Suprapubic skin (tissue), 4 donors: Measurements from ENCODE around the gene APMAP. TPM values are rescaled to one million over a fixed set of nuclear protein-coding genes. Genes with fewer than 3 reads are reported as not detected.

Source experiments
- DNase-seq, 2 donors: peaks; one replicate each; pipeline ENCODE4 v3.0.0-alpha.2; 2019; ENCODE audit warnings: low spot score in 2 of 2
- H3K27ac ChIP-seq: fragments of 200-600 bp; sonication (generic); one replicate; pipeline ENCODE4 v1.5.1; 2019
- H3K27me3 ChIP-seq: fragments of 200-600 bp; sonication (generic); one replicate; pipeline ENCODE4 v1.5.1; 2019
- H3K36me3 ChIP-seq: fragments of 200-600 bp; sonication (generic); one replicate; pipeline ENCODE4 v1.5.1; 2019
- H3K4me1 ChIP-seq: fragments of 200-600 bp; sonication (generic); one replicate; pipeline ENCODE4 v1.5.1; 2019
- H3K4me3 ChIP-seq: fragments of 200-600 bp; sonication (generic); one replicate; pipeline ENCODE4 v1.5.1; 2019; ENCODE audit warnings: mild to moderate bottlenecking
- H3K9me3 ChIP-seq: fragments of 200-600 bp; sonication (generic); one replicate; pipeline ENCODE4 v1.5.1; 2019
- CTCF ChIP-seq, 2 donors: fragments of 200-600 bp in 1 of 2; fragments of 450-650 bp in 1 of 2; sonication (generic) in 1 of 2; IDR thresholded peaks; one replicate each; pipeline ENCODE4 v1.5.1; 2016 to 2019; ENCODE audit warnings: antibody characterized with exemption in 2 of 2, mild to moderate bottlenecking in 1 of 2, moderate library complexity in 1 of 2
- EP300 ChIP-seq: sonication (generic); formaldehyde crosslinking; IDR thresholded peaks from one replicate; pipeline ENCODE4 v1.6.1; 2017; ENCODE audit warnings: antibody characterized with exemption
- POLR2A ChIP-seq, 2 donors: fragments of 450-650 bp; IDR thresholded peaks; one replicate each; pipeline ENCODE4 v1.6.1; 2017; ENCODE audit warnings: antibody characterized with exemption in 2 of 2, mild to moderate bottlenecking in 2 of 2, moderate library complexity in 2 of 2
- POLR2AphosphoS5 ChIP-seq, 3 donors: sonication (generic); formaldehyde crosslinking; IDR thresholded peaks; one replicate each; pipeline ENCODE4 v1.6.1; 2017; ENCODE audit warnings: antibody characterized with exemption in 3 of 3
- WGBS: methylation state at CpG from one replicate; pipeline ENCODE4 v1.1.5; 2018; 5-methylcytosine and 5-hydroxymethylcytosine counted together
- total RNA-seq, 4 donors: library from RNA; depleted of rRNA; stranded (reverse); fragments of >200 nt; gene quantifications; one replicate each; pipeline ENCODE4 v1.1.0, GENCODE V29; 2016

APMAP gene
- total RNA-seq, 4 donors from 2014 or later, result 61.8 to 89.3 (median 69.9) TPM

GRCh38 chr20:25018425-25018824 is 25.9 kb upstream of the APMAP start:
- no peak for TF ChIP-seq POLR2AphosphoS5 (IDR thresholded peaks at IDR 0.05)
- no peak for TF ChIP-seq CTCF (IDR thresholded peaks at IDR 0.05)
- no peak for TF ChIP-seq POLR2A (IDR thresholded peaks at IDR 0.05)
- TF ChIP-seq EP300, result no peak
- H3K27ac ChIP-seq, result no peak overlapping the region
- H3K4me1 ChIP-seq, result peaks cover 62% of the 10 kb centered on the region
- H3K9me3 ChIP-seq, result no peaks in the 10 kb centered on the region
- H3K27me3 ChIP-seq, result no peaks in the 10 kb centered on the region
- peak; percentile 8 to 18 for DNase-seq
- WGBS, result 92% methylated on average over 2 of the region's 2 CpGs
- H3K4me3 ChIP-seq, result no peak overlapping the region
- peaks cover 41% of the 10 kb centered on the region for H3K36me3 ChIP-seq

GRCh38 chr20:25017257-25017803 is 24.8 kb upstream of the APMAP start:
- 50% methylated on average over 10 of the region's 14 CpGs for WGBS
- H3K36me3 ChIP-seq, result peaks cover 48% of the 10 kb centered on the region
- peak; percentile 79 to 82 for DNase-seq
- H3K9me3 ChIP-seq, result no peaks in the 10 kb centered on the region
- TF ChIP-seq POLR2A (IDR thresholded peaks at IDR 0.05), result no peak
- no peak for TF ChIP-seq EP300
- peak in 2 of 3 donors; percentile 34 to 83 for TF ChIP-seq POLR2AphosphoS5 (IDR thresholded peaks at IDR 0.05)
- TF ChIP-seq CTCF (IDR thresholded peaks at IDR 0.05), result no peak
- peaks cover 53% of the 10 kb centered on the region for H3K4me1 ChIP-seq
- no peak overlapping the region for H3K4me3 ChIP-seq
- H3K27me3 ChIP-seq, result no peaks in the 10 kb centered on the region
- H3K27ac ChIP-seq, result peak overlapping the region; percentile 62

- no peak overlapping the region for H3K27ac ChIP-seq
- no peaks in the 10 kb centered on the region for H3K27me3 ChIP-seq
- no peaks in the 10 kb centered on the region for H3K9me3 ChIP-seq
- WGBS, result 84% methylated on average over 11 of the region's 11 CpGs
- no peak for TF ChIP-seq EP300
- TF ChIP-seq POLR2A (IDR thresholded peaks at IDR 0.05), result no peak
- TF ChIP-seq POLR2AphosphoS5 (IDR thresholded peaks at IDR 0.05), result no peak
- no peak for TF ChIP-seq CTCF (IDR thresholded peaks at IDR 0.05)
- DNase-seq, result peak; percentile 30 to 57
- no peak overlapping the region for H3K4me3 ChIP-seq
- H3K4me1 ChIP-seq, result peaks cover 50% of the 10 kb centered on the region
- peaks cover 56% of the 10 kb centered on the region for H3K36me3 ChIP-seq
These were observed 23.9 kb upstream of the APMAP start for GRCh38 chr20:25016471-25016870.

- no peak overlapping the region for H3K27ac ChIP-seq
- DNase-seq, result peak; percentile 44 to 52
- peaks cover 48% of the 10 kb centered on the region for H3K4me1 ChIP-seq
- 94% methylated on average over 11 of the region's 11 CpGs for WGBS
- H3K4me3 ChIP-seq, result no peak overlapping the region
- no peaks in the 10 kb centered on the region for H3K9me3 ChIP-seq
- TF ChIP-seq EP300 (no peak), CTCF (IDR thresholded peaks at IDR 0.05) (no peak), POLR2A (IDR thresholded peaks at IDR 0.05) (no peak), POLR2AphosphoS5 (IDR thresholded peaks at IDR 0.05) (no peak)
- no peaks in the 10 kb centered on the region for H3K27me3 ChIP-seq
- peaks cover 56% of the 10 kb centered on the region for H3K36me3 ChIP-seq
These were observed 23.4 kb upstream of the APMAP start for GRCh38 chr20:25015986-25016385.

- peaks cover 63% of the 10 kb centered on the region for H3K36me3 ChIP-seq
- no peaks in the 10 kb centered on the region for H3K27me3 ChIP-seq
- no peaks in the 10 kb centered on the region for H3K9me3 ChIP-seq
- peaks cover 37% of the 10 kb centered on the region for H3K4me1 ChIP-seq
- 96% methylated on average over 10 of the region's 11 CpGs for WGBS
- no peak overlapping the region for H3K4me3 ChIP-seq
- peak in 1 of 2 donors; percentile 40 for DNase-seq
- no peak overlapping the region for H3K27ac ChIP-seq
- TF ChIP-seq EP300 (no peak), POLR2A (IDR thresholded peaks at IDR 0.05) (no peak), POLR2AphosphoS5 (IDR thresholded peaks at IDR 0.05) (no peak), CTCF (IDR thresholded peaks at IDR 0.05) (no peak)
These were observed 22.3 kb upstream of the APMAP start for GRCh38 chr20:25014816-25015215.
